IMR-90 (cell line): Measurements from ENCODE around the gene MXD4. TPM values are rescaled to one million over a fixed set of nuclear protein-coding genes. Genes with fewer than 3 reads are reported as not detected.

Experiments
- ATAC-seq: fragments of 200-7000 bp; cut with Tn5 transposase; 2 replicates; pipeline ENCODE4 v1.9.1; 2020; ENCODE audit warnings: low read depth, mild to moderate bottlenecking, moderate library complexity
- BruUV-seq: library from RNA; stranded (reverse); fragments of 400-500 nt; replicated peaks from 2 replicates; lab custom pipeline; 2021; lab: Mats Ljungman, UMichigan
- CTCF ChIA-PET: fragments of 300-600 bp; formaldehyde crosslinking; extraction: SDS; loops from one replicate; lab custom pipeline; 2021; ENCODE audit warnings: antibody characterized with exemption; lab: Yijun Ruan, JAX
- POLR2A ChIA-PET: fragments of 300-600 bp; sonication (Branson Sonifier 250); formaldehyde crosslinking; loops from one replicate; lab custom pipeline; 2022; ENCODE audit warnings: antibody characterized with exemption; ENCODE audit not compliant: unreplicated experiment; lab: Charles Lee
- DNase-seq: peaks from one replicate; pipeline ENCODE4 v3.0.0; 2013
- H2AFZ ChIP-seq: replicated peaks from 2 replicates; pipeline ENCODE3; 2013; ENCODE audit warnings: low read length, mild to moderate bottlenecking; ENCODE audit not compliant: poor library complexity
- H2AK5ac ChIP-seq: 2 replicates; pipeline ENCODE4 v1.6.1; 2013; ENCODE audit warnings: low read depth, low read length, inconsistent platforms
- H2AK9ac ChIP-seq: replicated peaks from 2 replicates; pipeline ENCODE3; 2013; ENCODE audit warnings: mild to moderate bottlenecking, low read depth, low read length, moderate library complexity; ENCODE audit not compliant: poor library complexity
- H2BK120ac ChIP-seq: 2 replicates; pipeline ENCODE4 v1.6.1; 2013; ENCODE audit warnings: low read depth, low read length, inconsistent platforms
- H2BK15ac ChIP-seq: 3 replicates; pipeline ENCODE4 v1.6.1; 2013; ENCODE audit warnings: low read depth, low read length, inconsistent platforms
- H2BK20ac ChIP-seq: 2 replicates; pipeline ENCODE4 v1.6.1; 2013; ENCODE audit warnings: low read depth, mild to moderate bottlenecking, inconsistent platforms, low read length, moderate library complexity
- H2BK5ac ChIP-seq: 2 replicates; pipeline ENCODE4 v1.6.1; 2013; ENCODE audit warnings: mild to moderate bottlenecking, low read depth, low read length, inconsistent platforms; ENCODE audit not compliant: poor library complexity, severe bottlenecking
- H3K14ac ChIP-seq: replicated peaks from 2 replicates; pipeline ENCODE4 v1.6.1; 2013; ENCODE audit warnings: low read depth, low read length, inconsistent platforms
- H3K18ac ChIP-seq: 2 replicates; pipeline ENCODE4 v1.6.1; 2013; ENCODE audit warnings: low read depth, low read length, control low read depth
- H3K23ac ChIP-seq: 2 replicates; pipeline ENCODE4 v1.6.1; 2013; ENCODE audit warnings: low read depth, low read length, inconsistent platforms
- H3K27ac ChIP-seq: 2 replicates; pipeline ENCODE4 v1.5.1; 2013; ENCODE audit warnings: mild to moderate bottlenecking, control low read depth, low read length; ENCODE audit not compliant: insufficient read depth
- H3K27me3 ChIP-seq: 2 replicates; pipeline ENCODE4 v1.6.1; 2013; ENCODE audit warnings: low read length; ENCODE audit not compliant: control insufficient read depth, insufficient read depth
- H3K36me3 ChIP-seq: 2 replicates; pipeline ENCODE4 v1.6.1; 2013; ENCODE audit warnings: low read length, mixed read lengths; ENCODE audit not compliant: control insufficient read depth, insufficient read depth
- H3K4ac ChIP-seq: 2 replicates; pipeline ENCODE4 v1.6.1; 2013; ENCODE audit warnings: low read depth, low read length, inconsistent platforms
- H3K4me1 ChIP-seq: 2 replicates; pipeline ENCODE4 v1.6.1; 2013; ENCODE audit warnings: low read length, mixed read lengths; ENCODE audit not compliant: control insufficient read depth, insufficient read depth
- H3K4me2 ChIP-seq: 2 replicates; pipeline ENCODE4 v1.6.1; 2013; ENCODE audit warnings: low read depth, mild to moderate bottlenecking, control low read depth, low read length, moderate library complexity
- H3K4me3 ChIP-seq: 2 replicates; pipeline ENCODE4 v1.5.1; 2013; ENCODE audit warnings: low read depth, mild to moderate bottlenecking, control low read depth, low read length, moderate library complexity; ENCODE audit not compliant: insufficient read depth
- H3K56ac ChIP-seq: 2 replicates; pipeline ENCODE4 v1.6.1; 2013; ENCODE audit warnings: low read length, inconsistent platforms; ENCODE audit not compliant: insufficient read depth; ENCODE audit errors: extremely low read depth
- H3K79me1 ChIP-seq, 2 experiments: 2 replicates each; pipeline ENCODE4 v1.6.1; 2013; ENCODE audit warnings: low read length in 2 of 2, inconsistent platforms in 1 of 2, low read depth in 1 of 2
- H3K9ac ChIP-seq: 2 replicates; pipeline ENCODE4 v1.6.1; 2013; ENCODE audit warnings: low read depth, low read length, control low read depth
- H3K9me1 ChIP-seq: 2 replicates; pipeline ENCODE4 v1.6.1; 2013; ENCODE audit warnings: low read length, inconsistent platforms; ENCODE audit not compliant: insufficient read depth
- H3K9me3 ChIP-seq: 2 replicates; pipeline ENCODE4 v1.6.1; 2013; ENCODE audit warnings: low read length; ENCODE audit not compliant: control insufficient read depth, insufficient read depth
- H4K20me1 ChIP-seq: 2 replicates; pipeline ENCODE4 v1.6.1; 2013; ENCODE audit warnings: low read length, inconsistent platforms; ENCODE audit not compliant: insufficient read depth
- H4K5ac ChIP-seq: 2 replicates; pipeline ENCODE4 v1.6.1; 2013; ENCODE audit warnings: mild to moderate bottlenecking, low read depth, low read length, control low read depth
- H4K8ac ChIP-seq, 2 experiments: 2 replicates each; pipeline ENCODE4 v1.6.1; 2013; ENCODE audit warnings: low read depth in 2 of 2, low read length in 2 of 2, control low read depth in 1 of 2, inconsistent platforms in 1 of 2
- H4K91ac ChIP-seq: 2 replicates; pipeline ENCODE4 v1.6.1; 2013; ENCODE audit warnings: low read depth, low read length, inconsistent platforms; ENCODE audit not compliant: insufficient read depth
- BHLHE40 ChIP-seq: fragments of 150-350 bp; IDR thresholded peaks from 2 replicates; pipeline ENCODE4 v1.6.1; 2016; ENCODE audit warnings: mild to moderate bottlenecking, low read depth, low read length
- CEBPB ChIP-seq: IDR thresholded peaks from 2 replicates; pipeline ENCODE4 v1.6.1; 2012; ENCODE audit warnings: low read depth, low read length, improper control_type of control experiment
- CHD1 ChIP-seq: IDR thresholded peaks from 2 replicates; pipeline ENCODE4 v1.6.1; 2012; ENCODE audit warnings: low read depth, low read length, improper control_type of control experiment
- FOS ChIP-seq: fragments of 150-350 bp; IDR thresholded peaks from 2 replicates; pipeline ENCODE4 v1.6.1; 2016; ENCODE audit warnings: low read depth, low read length
- MXI1 ChIP-seq: IDR thresholded peaks from 2 replicates; pipeline ENCODE4 v1.6.1; 2012; ENCODE audit warnings: low read depth, mild to moderate bottlenecking, low read length, moderate library complexity, borderline replicate concordance
- NFE2L2 ChIP-seq: fragments of 150-350 bp; IDR thresholded peaks from 2 replicates; pipeline ENCODE4 v1.6.1; 2016; ENCODE audit warnings: low read depth, mild to moderate bottlenecking, low read length
- POLR2A ChIP-seq: IDR thresholded peaks from 2 replicates; pipeline ENCODE4 v1.6.1; 2012; ENCODE audit warnings: mild to moderate bottlenecking, low read depth, low read length
- RFX5 ChIP-seq: IDR thresholded peaks from 2 replicates; pipeline ENCODE4 v1.8.0; 2012; ENCODE audit warnings: low read depth, mild to moderate bottlenecking, low read length, moderate library complexity
- SMC3 ChIP-seq: fragments of 150-350 bp; IDR thresholded peaks from 2 replicates; pipeline ENCODE4 v1.6.1; 2016; ENCODE audit warnings: low read depth, mild to moderate bottlenecking, antibody characterized with exemption, low read length, moderate library complexity
- WGBS, 2 experiments: methylation state at CpG; one replicate each; pipeline versions ENCODE4 v1.1.5 to v1.1.7; 2013; ENCODE audit warnings: missing lambda C conversion rate in 2 of 2; ENCODE audit not compliant: insufficient read length in 1 of 2; ENCODE audit errors: extremely low coverage in 2 of 2; 5-methylcytosine and 5-hydroxymethylcytosine counted together
- dilution Hi-C: fragments of 300-500 bp; cut with HindIII; formaldehyde crosslinking; loops from one replicate; pipeline ENCODE4 v1.14.3; 2018; ENCODE audit warnings: low sequenced_read_pairs; ENCODE audit not compliant: unreplicated experiment
- in situ Hi-C: fragments of 300-500 bp; cut with MboI; formaldehyde crosslinking; loops from 3 replicates; pipeline ENCODE4 v1.14.3; 2019; ENCODE audit warnings: low sequenced_read_pairs, inconsistent platforms, mixed read lengths
- intact Hi-C: fragments of 100-400 bp; cut with micrococcal nuclease; formaldehyde crosslinking; loops from 2 replicates; pipeline ENCODE4 v1.10.0; 2022
- polyA plus RNA-seq, 3 experiments: library from polyadenylated mRNA; depleted of rRNA; stranded (reverse); fragments of >200 nt; gene quantifications; 2 replicates each; pipeline ENCODE4 v1.2.3, GENCODE V29; 2012; ENCODE audit warnings: low replicate concordance in 1 of 3
- total RNA-seq: library from RNA; depleted of rRNA; stranded (reverse); fragments of >200 nt; gene quantifications from 2 replicates; pipeline ENCODE4 v1.2.3, GENCODE V29; 2012
- TF ChIP-seq, protein P1 (sequence below): fragments of 150-350 bp; IDR thresholded peaks from 2 replicates; pipeline ENCODE4 v1.6.1; 2016; ENCODE audit warnings: low read depth, mild to moderate bottlenecking, low read length, moderate library complexity, borderline replicate concordance
- TF ChIP-seq, protein P2 (sequence below): fragments of 150-350 bp; IDR thresholded peaks from 2 replicates; pipeline ENCODE4 v1.6.1; 2017; ENCODE audit warnings: mild to moderate bottlenecking, antibody characterized with exemption, low read length, low read depth

The MXD4 gene
- total and polyA plus RNA-seq, 2 of the 4 experiments (the other 2 are of a cell fraction) = 22.8 to 54.4 TPM

GRCh38 chr4:2248821-2249261 lies 13.1 kb downstream of the MXD4 start (continued):
- TF ChIP-seq CHD1 (no peak), SMC3 (no peak), POLR2A (no peak)
- TF ChIP-seq, protein P1, sequence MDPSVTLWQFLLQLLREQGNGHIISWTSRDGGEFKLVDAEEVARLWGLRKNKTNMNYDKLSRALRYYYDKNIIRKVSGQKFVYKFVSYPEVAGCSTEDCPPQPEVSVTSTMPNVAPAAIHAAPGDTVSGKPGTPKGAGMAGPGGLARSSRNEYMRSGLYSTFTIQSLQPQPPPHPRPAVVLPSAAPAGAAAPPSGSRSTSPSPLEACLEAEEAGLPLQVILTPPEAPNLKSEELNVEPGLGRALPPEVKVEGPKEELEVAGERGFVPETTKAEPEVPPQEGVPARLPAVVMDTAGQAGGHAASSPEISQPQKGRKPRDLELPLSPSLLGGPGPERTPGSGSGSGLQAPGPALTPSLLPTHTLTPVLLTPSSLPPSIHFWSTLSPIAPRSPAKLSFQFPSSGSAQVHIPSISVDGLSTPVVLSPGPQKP = no peak

DNA sequence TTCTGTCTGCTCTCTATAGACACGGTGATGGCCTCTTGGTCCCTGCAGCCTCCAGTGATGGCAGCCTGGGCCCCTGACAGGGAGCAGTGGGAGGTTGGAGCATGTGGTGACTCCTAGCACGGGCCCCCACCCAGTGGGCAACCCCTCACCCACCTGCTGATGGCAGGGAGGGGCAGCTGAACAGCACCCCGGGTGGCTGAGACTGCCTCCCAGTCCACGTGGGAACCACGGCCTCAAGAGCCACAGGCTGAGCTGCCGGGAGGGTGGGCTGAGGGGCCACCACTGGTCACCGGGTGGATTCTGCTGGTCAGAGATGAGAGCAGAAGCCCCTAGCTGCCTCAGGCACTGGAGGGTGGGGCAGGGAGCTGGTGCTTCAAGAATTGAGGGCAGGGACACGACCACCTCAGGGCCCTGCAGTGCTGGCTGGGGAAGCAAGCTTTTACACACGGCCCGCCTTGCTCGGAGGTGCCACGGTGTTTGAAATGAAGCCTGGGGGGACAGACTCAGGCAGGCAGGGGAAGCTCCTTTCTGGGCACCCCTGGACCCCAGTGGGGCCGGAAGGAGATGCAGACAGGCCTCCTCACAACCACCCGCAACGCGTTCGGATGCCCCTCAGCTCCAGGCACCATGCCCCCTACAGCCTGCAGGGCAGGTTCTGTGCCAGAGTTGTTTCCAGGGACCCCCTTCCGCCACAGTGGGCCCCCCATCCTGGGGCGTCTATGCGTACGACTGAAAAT lies 13.7 kb downstream of the MXD4 start:
- in situ Hi-C loops = no loop called here

More for the DNA sequence above, 13.7 kb downstream of the MXD4 start:
- Histone ChIP-seq H4K91ac (no peak overlapping the region), H2AK9ac (peak overlapping the region; percentile 39), H3K4me2 (no peak overlapping the region), H3K23ac (no peak overlapping the region), H4K8ac (no peak overlapping the region), H4K20me1 (peaks cover 17% of the 10 kb centered on the region), H3K4ac (no peak overlapping the region), H4K5ac (no peak overlapping the region), H3K4me3 (no peak overlapping the region), H3K36me3 (peaks cover 44% of the 10 kb centered on the region), H3K4me1 (peaks cover 3% of the 10 kb centered on the region; the same call in 1 of the 2 replicates), H2BK20ac (no peak overlapping the region), H3K27ac (no peak overlapping the region), H3K9ac (no peak overlapping the region), H3K18ac (no peak overlapping the region), H3K9me1 (0 out of 2 replicates have a peak, but pooled peaks cover 3% of the 10 kb centered on the region), H3K9me3 (no peaks in the 10 kb centered on the region), H2AK5ac (no peak overlapping the region), H3K14ac (no peak overlapping the region), H2AFZ (no peak overlapping the region), H3K27me3 (no peaks in the 10 kb centered on the region), H3K56ac (no peak overlapping the region), H2BK15ac (no peak overlapping the region), H3K79me1 (peaks cover 0 to 8% of the 10 kb centered on the region in 2 experiments; a peak in 1 of 4 replicates), H2BK5ac (no peak overlapping the region), H2BK120ac (no peak overlapping the region)
- no peak for ATAC-seq
- dilution Hi-C loops = no loop called here
- 88% methylated on average over 3 of the region's 21 CpGs; no CpG with 5 or more reads in 1 of the 2 experiments for WGBS, 2 experiments
- POLR2A ChIA-PET = no interaction called here
- CTCF ChIA-PET = no interaction called here
- TF ChIP-seq CEBPB (no peak), POLR2A (no peak), RFX5 (no peak), FOS (no peak), MXI1 (no peak), NFE2L2 (no peak), BHLHE40 (no peak)
- TF ChIP-seq, protein P2, sequence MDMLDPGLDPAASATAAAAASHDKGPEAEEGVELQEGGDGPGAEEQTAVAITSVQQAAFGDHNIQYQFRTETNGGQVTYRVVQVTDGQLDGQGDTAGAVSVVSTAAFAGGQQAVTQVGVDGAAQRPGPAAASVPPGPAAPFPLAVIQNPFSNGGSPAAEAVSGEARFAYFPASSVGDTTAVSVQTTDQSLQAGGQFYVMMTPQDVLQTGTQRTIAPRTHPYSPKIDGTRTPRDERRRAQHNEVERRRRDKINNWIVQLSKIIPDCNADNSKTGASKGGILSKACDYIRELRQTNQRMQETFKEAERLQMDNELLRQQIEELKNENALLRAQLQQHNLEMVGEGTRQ = no peak
- no peak for DNase-seq
- no TSS peak for BruUV-seq
- intact Hi-C loops = no loop called here
